Loucy (cell line): ENCODE measurements around the gene PARP12.

Source experiments
- EZH2phosphoT487 ChIP-seq: fragments of 200-600 bp; IDR thresholded peaks from 2 replicates; pipeline ENCODE4 v1.6.1; 2018; ENCODE audit warnings: antibody characterized with exemption, mild to moderate bottlenecking, moderate library complexity, borderline replicate concordance
- TF ChIP-seq, protein P1 (sequence below): fragments of 200-600 bp; sonication (generic); conservative IDR thresholded peaks from 2 replicates; pipeline ENCODE4 v1.5.1; 2014; ENCODE audit warnings: mild to moderate bottlenecking, antibody characterized with exemption, low read length

DNA sequence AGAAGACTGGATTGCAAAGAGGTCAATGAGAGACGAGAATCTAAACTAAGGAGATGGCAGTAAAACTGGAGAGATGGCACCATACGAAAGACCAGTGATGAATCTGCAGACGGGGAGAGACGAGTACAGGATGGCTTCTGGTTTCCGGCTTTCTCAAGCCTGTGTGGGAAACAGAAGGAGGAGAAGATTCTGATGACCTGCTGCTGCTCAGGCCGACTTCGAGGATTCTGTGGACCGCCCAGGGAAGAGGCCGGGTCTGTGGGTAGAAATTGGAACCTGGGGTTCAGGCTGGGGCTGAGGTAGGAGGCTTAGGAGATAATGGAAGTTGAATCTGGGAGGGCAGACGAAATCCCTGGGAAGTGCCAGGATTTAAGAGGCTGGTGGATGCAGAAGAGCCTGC is 48.6 kb downstream of the PARP12 start:
- TF ChIP-seq, protein P1, sequence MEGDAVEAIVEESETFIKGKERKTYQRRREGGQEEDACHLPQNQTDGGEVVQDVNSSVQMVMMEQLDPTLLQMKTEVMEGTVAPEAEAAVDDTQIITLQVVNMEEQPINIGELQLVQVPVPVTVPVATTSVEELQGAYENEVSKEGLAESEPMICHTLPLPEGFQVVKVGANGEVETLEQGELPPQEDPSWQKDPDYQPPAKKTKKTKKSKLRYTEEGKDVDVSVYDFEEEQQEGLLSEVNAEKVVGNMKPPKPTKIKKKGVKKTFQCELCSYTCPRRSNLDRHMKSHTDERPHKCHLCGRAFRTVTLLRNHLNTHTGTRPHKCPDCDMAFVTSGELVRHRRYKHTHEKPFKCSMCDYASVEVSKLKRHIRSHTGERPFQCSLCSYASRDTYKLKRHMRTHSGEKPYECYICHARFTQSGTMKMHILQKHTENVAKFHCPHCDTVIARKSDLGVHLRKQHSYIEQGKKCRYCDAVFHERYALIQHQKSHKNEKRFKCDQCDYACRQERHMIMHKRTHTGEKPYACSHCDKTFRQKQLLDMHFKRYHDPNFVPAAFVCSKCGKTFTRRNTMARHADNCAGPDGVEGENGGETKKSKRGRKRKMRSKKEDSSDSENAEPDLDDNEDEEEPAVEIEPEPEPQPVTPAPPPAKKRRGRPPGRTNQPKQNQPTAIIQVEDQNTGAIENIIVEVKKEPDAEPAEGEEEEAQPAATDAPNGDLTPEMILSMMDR: no peak
- no peak for TF ChIP-seq EZH2phosphoT487
